ENCODE data around the gene UFSP1.
"Not testable (repeated sequence)": the region's sequence is repeated elsewhere in the genome, so short reads cannot be mapped to it uniquely, and the experiment has no call there.

DNA sequence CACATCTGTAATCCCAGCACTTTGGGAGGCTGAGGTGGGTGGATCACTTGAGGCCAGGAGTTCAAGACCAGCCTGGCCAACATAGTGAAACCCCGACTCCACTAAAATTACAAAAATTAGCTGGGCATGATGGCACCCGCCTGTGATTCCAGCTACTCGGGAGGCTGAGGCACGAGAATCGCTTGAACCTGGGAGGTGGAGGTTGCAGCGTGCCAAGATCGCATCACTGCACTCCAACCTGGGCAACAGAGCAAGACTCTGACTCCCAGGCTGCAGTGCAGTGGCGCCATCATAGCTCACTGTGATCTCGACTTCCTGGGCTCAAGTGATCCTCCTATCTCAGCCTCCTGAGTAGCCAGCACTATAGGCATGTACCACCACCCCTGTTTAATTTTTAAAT is 34.6 kb downstream of the UFSP1 start:
- not testable (repeated sequence) for TF ChIP-seq ZC3H10 (CRISPR knock-in tag; IDR thresholded peaks at IDR 0.05); ZFP3 (CRISPR knock-in tag; IDR thresholded peaks at IDR 0.05); TCF4 (CRISPR knock-in tag; IDR thresholded peaks at IDR 0.05; ENCODE audit: borderline replicate concordance); BACH2 (CRISPR knock-in tag; IDR thresholded peaks at IDR 0.05; ENCODE audit: borderline replicate concordance); PPARA (CRISPR knock-in tag; IDR thresholded peaks at IDR 0.05; ENCODE audit: borderline replicate concordance); POU6F1 (CRISPR knock-in tag; IDR thresholded peaks at IDR 0.05; ENCODE audit: borderline replicate concordance, low read depth); ZNF565 (CRISPR knock-in tag; conservative IDR thresholded peaks at IDR 0.05; ENCODE audit: low read depth); CSDC2 (CRISPR knock-in tag; IDR thresholded peaks at IDR 0.05)
- TF ChIP-seq, protein P1, sequence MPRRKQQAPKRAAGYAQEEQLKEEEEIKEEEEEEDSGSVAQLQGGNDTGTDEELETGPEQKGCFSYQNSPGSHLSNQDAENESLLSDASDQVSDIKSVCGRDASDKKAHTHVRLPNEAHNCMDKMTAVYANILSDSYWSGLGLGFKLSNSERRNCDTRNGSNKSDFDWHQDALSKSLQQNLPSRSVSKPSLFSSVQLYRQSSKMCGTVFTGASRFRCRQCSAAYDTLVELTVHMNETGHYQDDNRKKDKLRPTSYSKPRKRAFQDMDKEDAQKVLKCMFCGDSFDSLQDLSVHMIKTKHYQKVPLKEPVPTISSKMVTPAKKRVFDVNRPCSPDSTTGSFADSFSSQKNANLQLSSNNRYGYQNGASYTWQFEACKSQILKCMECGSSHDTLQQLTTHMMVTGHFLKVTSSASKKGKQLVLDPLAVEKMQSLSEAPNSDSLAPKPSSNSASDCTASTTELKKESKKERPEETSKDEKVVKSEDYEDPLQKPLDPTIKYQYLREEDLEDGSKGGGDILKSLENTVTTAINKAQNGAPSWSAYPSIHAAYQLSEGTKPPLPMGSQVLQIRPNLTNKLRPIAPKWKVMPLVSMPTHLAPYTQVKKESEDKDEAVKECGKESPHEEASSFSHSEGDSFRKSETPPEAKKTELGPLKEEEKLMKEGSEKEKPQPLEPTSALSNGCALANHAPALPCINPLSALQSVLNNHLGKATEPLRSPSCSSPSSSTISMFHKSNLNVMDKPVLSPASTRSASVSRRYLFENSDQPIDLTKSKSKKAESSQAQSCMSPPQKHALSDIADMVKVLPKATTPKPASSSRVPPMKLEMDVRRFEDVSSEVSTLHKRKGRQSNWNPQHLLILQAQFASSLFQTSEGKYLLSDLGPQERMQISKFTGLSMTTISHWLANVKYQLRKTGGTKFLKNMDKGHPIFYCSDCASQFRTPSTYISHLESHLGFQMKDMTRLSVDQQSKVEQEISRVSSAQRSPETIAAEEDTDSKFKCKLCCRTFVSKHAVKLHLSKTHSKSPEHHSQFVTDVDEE (CRISPR knock-in tag; IDR thresholded peaks at IDR 0.05): not testable (repeated sequence)
- TF ChIP-seq, protein P2, sequence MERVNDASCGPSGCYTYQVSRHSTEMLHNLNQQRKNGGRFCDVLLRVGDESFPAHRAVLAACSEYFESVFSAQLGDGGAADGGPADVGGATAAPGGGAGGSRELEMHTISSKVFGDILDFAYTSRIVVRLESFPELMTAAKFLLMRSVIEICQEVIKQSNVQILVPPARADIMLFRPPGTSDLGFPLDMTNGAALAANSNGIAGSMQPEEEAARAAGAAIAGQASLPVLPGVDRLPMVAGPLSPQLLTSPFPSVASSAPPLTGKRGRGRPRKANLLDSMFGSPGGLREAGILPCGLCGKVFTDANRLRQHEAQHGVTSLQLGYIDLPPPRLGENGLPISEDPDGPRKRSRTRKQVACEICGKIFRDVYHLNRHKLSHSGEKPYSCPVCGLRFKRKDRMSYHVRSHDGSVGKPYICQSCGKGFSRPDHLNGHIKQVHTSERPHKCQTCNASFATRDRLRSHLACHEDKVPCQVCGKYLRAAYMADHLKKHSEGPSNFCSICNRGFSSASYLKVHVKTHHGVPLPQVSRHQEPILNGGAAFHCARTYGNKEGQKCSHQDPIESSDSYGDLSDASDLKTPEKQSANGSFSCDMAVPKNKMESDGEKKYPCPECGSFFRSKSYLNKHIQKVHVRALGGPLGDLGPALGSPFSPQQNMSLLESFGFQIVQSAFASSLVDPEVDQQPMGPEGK (CRISPR knock-in tag; IDR thresholded peaks at IDR 0.05; ENCODE audit: borderline replicate concordance): not testable (repeated sequence)

Measured in SK-N-SH treated with all-trans-retinoic acid at 6 μM for 48 hours (cell line).